ENCODE results near the gene ZNF319. TPM values are rescaled to one million over a fixed set of nuclear protein-coding genes. Genes with fewer than 3 reads are reported as not detected.

ZNF319 gene
- total and polyA plus RNA-seq, 2 of the 13 experiments (the other 11 are each of a cell fraction or from before 2014, with no cell fraction given), result 2.4 to 3.6 TPM

- TF ChIP-seq MTF1 (CRISPR knock-in tag; IDR thresholded peaks at IDR 0.05), result no peak
- peak; percentile 58; the same call in 1 of the 2 replicates for TF ChIP-seq SALL2 (CRISPR knock-in tag; IDR thresholded peaks at IDR 0.05)
- 0 out of 2 replicates have a peak, but pooled peaks have one; percentile 22 for TF ChIP-seq TAF1 (CRISPR knock-in tag; IDR thresholded peaks at IDR 0.05)
- no peak for TF ChIP-seq NR0B2 (CRISPR knock-in tag; IDR thresholded peaks at IDR 0.05)
- peak; percentile 86; the same call in 1 of the 2 replicates for TF ChIP-seq NFKB2 (CRISPR knock-in tag; IDR thresholded peaks at IDR 0.05; ENCODE audit: borderline replicate concordance)
- TF ChIP-seq SRSF1 (optimal IDR thresholded peaks at IDR 0.05; ENCODE audit: low read depth, low read length), result no peak
- TF ChIP-seq RFXANK (CRISPR knock-in tag; IDR thresholded peaks at IDR 0.05), result no peak
- no peak for TF ChIP-seq GLI4 (CRISPR knock-in tag; IDR thresholded peaks at IDR 0.05; ENCODE audit: borderline replicate concordance)
- TF ChIP-seq ZNF746 (CRISPR knock-in tag; IDR thresholded peaks at IDR 0.05), result no peak
- no peak for TF ChIP-seq ZNF354B (CRISPR knock-in tag; IDR thresholded peaks at IDR 0.05)
- TF ChIP-seq ZFYVE20 (CRISPR knock-in tag; IDR thresholded peaks at IDR 0.05; ENCODE audit: borderline replicate concordance, low read depth), result no peak
- TF ChIP-seq ZNF18 (CRISPR knock-in tag; IDR thresholded peaks at IDR 0.05; ENCODE audit: insufficient replicate concordance), result no peak
- TF ChIP-seq NFE2 (CRISPR knock-in tag; IDR thresholded peaks at IDR 0.05), result no peak
- no peak for TF ChIP-seq CENPX (CRISPR knock-in tag; IDR thresholded peaks at IDR 0.05)
- TF ChIP-seq ZFY (CRISPR knock-in tag; IDR thresholded peaks at IDR 0.05), result no peak; the same call in 1 of the 2 replicates
- no peak for TF ChIP-seq BATF2 (CRISPR knock-in tag; IDR thresholded peaks at IDR 0.05)
- TF ChIP-seq AKNA (CRISPR knock-in tag; IDR thresholded peaks at IDR 0.05; ENCODE audit: borderline replicate concordance), result no peak
- no peak for TF ChIP-seq BHLHE40 (IDR thresholded peaks at IDR 0.05; ENCODE audit: low read length)
- TF ChIP-seq ZNF512B (CRISPR knock-in tag; IDR thresholded peaks at IDR 0.05; ENCODE audit: borderline replicate concordance), result no peak
Measured at GRCh38 chr16:58027161-58027915, 26.9 kb upstream of the ZNF319 start (continued).
